ENCODE results near the gene EXOSC1.
A peak's percentile ranks its signal among the peaks of the same experiment; 100 is the strongest.
"Not testable (repeated sequence)": the region's sequence is repeated elsewhere in the genome, so short reads cannot be mapped to it uniquely, and the experiment has no call there.

The EXOSC1 gene

DNA sequence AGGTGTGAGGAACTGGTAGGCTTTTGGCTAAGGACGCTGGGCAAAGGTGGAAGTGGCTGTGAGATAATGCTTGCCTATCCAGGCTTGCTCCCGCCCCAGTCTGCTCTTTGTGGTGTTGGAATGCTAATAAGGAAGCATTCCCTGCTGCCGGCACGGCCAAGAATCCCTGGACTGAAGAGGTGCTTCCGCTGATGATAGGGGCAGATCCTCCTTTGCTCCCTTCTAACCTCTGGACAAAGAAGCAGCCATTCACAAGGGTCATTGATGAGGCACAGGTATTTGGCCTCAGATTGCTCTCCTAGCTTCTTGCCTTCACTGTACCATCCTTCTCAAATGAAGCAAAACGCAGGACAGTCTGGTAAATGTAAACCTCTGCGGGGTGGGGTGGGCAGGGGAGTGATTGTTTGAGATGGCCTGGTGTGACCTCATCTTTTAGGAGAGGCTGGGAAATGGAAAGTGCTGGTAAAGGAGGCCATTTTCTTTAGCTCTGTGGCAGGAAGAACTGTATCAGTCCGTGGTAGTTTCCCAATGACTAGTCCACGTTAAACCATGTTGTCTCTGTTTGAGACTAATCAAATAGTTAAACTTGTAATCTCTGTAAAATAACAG, 18.1 kb downstream of the EXOSC1 start:
- DNase-seq (ENCODE audit: low read depth) = no peak
- TF ChIP-seq, protein P1, sequence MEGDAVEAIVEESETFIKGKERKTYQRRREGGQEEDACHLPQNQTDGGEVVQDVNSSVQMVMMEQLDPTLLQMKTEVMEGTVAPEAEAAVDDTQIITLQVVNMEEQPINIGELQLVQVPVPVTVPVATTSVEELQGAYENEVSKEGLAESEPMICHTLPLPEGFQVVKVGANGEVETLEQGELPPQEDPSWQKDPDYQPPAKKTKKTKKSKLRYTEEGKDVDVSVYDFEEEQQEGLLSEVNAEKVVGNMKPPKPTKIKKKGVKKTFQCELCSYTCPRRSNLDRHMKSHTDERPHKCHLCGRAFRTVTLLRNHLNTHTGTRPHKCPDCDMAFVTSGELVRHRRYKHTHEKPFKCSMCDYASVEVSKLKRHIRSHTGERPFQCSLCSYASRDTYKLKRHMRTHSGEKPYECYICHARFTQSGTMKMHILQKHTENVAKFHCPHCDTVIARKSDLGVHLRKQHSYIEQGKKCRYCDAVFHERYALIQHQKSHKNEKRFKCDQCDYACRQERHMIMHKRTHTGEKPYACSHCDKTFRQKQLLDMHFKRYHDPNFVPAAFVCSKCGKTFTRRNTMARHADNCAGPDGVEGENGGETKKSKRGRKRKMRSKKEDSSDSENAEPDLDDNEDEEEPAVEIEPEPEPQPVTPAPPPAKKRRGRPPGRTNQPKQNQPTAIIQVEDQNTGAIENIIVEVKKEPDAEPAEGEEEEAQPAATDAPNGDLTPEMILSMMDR (conservative IDR thresholded peaks at IDR 0.05; ENCODE audit: low read depth, low read length) = no peak
- peak overlapping the region; percentile 89 for H3K4me3 ChIP-seq (ENCODE audit: low read depth, low read length)

DNA sequence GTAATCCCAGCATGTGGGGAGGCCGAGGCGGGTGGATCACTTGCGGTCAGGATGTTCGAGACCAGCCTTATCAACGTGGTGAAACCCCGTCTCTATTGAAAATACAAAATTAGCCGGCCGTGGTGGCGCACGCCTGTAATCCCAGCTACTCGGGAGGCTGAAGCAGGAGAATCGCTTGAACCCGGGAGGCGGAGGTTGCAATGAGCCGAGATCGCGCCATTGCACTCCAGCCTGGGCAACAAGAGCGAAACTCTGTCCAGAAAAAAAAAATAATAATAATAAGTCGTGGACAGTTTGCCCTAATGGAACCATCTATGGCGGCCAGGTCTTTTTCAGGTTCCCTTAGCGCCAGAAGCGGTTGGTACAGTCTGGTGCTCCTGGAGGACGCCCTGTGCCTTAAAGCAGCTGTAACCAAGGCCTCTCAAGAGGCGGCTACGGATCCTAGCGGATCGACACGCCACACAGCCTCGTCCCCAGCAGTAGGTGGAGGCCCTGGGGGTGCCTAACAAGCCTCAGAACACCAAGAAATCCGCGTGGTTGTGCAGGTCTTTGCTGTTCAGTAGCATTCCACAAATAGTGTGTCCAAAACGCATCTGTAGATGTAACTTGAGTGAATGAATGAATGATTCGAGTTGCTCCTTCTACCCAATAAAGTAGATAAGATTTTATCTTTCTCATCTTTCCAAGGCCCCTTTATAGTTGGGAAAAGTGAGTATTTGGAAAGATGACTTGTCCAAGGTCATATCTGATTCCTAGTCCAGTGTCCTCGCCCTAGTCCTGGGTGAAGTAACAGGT, 18.8 kb downstream of the EXOSC1 start:
- DNase-seq (ENCODE audit: low read depth) = peak; percentile 42
- peak overlapping the region; percentile 89 for H3K4me3 ChIP-seq (ENCODE audit: low read depth, low read length)
- TF ChIP-seq, protein P1 (conservative IDR thresholded peaks at IDR 0.05; ENCODE audit: low read depth, low read length) = no peak

DNA sequence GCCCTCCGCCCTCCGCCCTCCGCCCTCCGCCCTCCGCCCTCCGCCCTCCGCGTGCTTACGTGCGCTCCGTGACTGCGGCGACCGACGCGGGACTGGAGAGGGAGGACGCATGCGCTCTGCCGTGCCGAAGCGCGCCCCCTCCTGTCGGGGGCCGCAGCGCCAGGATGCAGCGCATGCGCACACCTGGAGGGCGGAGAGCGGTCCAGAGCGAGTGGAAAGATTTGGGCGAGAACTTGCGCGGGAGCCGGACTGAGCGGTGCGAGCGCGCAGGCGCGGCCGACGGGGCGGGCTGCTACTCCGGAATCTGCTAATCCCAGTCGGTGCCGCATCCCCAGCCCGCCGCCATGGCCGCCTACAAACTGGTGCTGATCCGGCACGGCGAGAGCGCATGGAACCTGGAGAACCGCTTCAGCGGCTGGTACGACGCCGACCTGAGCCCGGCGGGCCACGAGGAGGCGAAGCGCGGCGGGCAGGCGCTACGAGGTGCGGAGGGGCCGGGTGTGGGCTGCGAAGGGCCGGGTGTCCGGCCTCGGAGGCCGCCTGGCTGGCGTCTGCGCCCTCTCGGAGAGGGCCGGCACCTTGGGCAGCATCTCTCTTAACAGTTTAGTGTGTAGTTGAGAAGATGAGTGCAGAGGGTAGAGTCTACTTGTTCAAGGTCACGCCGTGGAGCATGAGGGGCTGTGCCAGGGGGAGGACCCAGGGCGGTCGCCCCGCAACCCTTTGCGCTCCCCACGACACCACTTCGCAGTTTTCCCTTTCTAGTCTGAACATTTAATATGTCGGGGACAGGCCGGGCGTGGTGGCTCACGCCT, 19.6 kb downstream of the EXOSC1 start, which contains the start of gene PGAM1:
Gene PGAM1 (plus strand): TSS at position 228 of the 812 bp plus-strand sequence. CDS start 117 bp downstream, at position 345.
- TF ChIP-seq, protein P1 (conservative IDR thresholded peaks at IDR 0.05; ENCODE audit: low read depth, low read length) = peak; percentile 70
- peak within 1 kb of the TSS; percentile 89 for H3K4me3 ChIP-seq (ENCODE audit: low read depth, low read length)
- DNase-seq (ENCODE audit: low read depth) = peak; percentile 98

DNA sequence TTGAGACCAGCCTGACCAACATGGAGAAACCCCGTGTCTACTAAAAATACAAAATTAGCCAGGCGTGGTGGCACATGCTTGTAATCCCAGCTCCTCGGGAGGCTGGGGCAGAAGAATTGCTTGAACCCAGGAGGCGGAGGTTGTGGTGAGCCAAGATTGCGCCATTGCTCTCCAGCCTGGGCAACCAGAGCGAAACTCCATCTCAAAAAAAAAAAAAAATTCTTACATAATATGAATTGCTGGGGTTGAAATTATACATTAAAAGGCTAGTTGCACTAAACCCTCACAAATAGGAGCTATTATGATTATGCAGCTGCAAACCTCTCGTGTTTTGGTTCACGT, 22.1 kb downstream of the EXOSC1 start:
- not testable (repeated sequence) for H3K4me3 ChIP-seq (ENCODE audit: low read depth, low read length); DNase-seq (ENCODE audit: low read depth)

DNA sequence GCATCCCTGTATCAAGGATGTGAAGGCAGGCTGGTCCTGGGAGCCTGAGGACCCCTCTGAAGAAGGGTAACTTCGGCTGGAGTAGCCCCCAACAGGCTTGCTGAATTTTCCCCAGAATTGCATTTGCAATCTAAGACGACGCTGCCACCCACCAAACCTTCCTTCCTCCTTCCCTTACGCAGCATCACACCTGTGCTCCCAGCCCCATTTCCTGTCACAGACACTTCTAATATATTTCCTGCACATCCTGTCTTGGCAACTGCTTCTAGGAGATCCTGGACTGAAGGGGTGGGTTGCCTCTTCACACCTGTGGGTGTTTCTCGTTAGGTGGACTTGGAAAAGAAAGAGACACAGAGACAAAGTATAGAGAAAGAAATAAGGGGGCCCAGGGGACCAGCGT, 29.2 kb downstream of the EXOSC1 start:
- no peak overlapping the region for H3K4me3 ChIP-seq (ENCODE audit: low read depth, low read length)
- TF ChIP-seq, protein P1 (conservative IDR thresholded peaks at IDR 0.05; ENCODE audit: low read depth, low read length) = no peak
- DNase-seq (ENCODE audit: low read depth) = no peak

DNA sequence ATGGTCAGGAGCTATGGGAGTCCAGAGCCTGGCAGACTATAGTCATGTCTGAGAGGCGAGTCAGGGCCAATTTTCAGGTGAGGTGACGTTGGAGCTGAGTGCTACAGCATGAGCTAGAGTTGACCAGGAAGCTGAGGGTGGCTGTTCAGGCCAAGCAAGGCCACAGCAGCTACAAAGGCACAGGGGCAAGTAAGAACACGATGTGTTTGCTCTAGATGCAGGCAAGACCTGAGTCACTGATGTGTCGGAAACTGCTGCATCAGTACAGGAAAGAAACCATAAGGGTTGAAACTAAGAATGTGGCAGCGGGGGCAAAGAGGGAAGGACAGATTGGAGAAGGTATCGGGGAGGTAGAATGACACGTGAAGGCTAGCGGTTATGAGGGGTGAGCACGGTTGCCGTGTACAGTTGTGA, 32.9 kb downstream of the EXOSC1 start:
- TF ChIP-seq, protein P1 (conservative IDR thresholded peaks at IDR 0.05; ENCODE audit: low read depth, low read length) = no peak
- H3K4me3 ChIP-seq (ENCODE audit: low read depth, low read length) = no peak overlapping the region
- peak; percentile 43 for DNase-seq (ENCODE audit: low read depth)

DNA sequence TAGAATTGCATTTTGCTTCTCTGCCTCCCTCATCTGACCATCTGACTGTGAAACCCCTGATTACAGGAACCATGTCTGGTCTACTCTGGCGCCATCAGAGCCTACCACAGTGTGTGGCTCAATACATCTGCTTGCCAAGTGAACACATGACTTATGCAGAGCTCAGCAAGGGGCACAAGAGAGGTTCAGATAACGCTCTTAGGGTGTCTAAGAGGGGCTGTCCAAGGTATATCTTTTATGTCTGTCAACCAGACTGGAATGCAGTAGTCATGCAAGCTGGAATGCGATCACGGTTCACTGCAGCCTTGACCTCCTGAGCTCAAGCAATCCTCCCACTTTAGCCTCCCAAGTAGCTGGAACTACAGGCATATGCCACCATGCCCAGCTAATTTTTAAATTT, 34.4 kb downstream of the EXOSC1 start:
- TF ChIP-seq, protein P1 (conservative IDR thresholded peaks at IDR 0.05; ENCODE audit: low read depth, low read length) = no peak
- peak; percentile 72 for DNase-seq (ENCODE audit: low read depth)
- H3K4me3 ChIP-seq (ENCODE audit: low read depth, low read length) = no peak overlapping the region

Data from choroid plexus epithelial cell (primary cell).